Liver (tissue), 3 donors: ENCODE data around the gene ARGLU1.

Experiments
- CTCF ChIP-seq: fragments of 150-350 bp; IDR thresholded peaks from 2 replicates; pipeline ENCODE4 v1.5.1; 2017; ENCODE audit warnings: improper control_type of control experiment, low read depth, low read length; ENCODE audit not compliant: missing input control
- GABPA ChIP-seq, 2 donors: IDR thresholded peaks in 1 of 2; conservative IDR thresholded peaks in 1 of 2; 2 replicates each; pipeline ENCODE4 v1.6.1; 2016; ENCODE audit warnings: antibody characterized with exemption in 2 of 2, mild to moderate bottlenecking in 1 of 2, moderate library complexity in 1 of 2
- HNF4A ChIP-seq, 2 donors: conservative IDR thresholded peaks; 2 replicates each; pipeline ENCODE4 v1.6.1; 2016; ENCODE audit warnings: antibody characterized with exemption in 2 of 2, mild to moderate bottlenecking in 2 of 2
- JUND ChIP-seq, 2 donors: IDR thresholded peaks; 2 replicates each; pipeline ENCODE4 v1.6.1; 2016; ENCODE audit warnings: antibody characterized with exemption in 2 of 2
- MAX ChIP-seq: IDR thresholded peaks from 2 replicates; pipeline ENCODE4 v1.6.1; 2016; ENCODE audit warnings: antibody characterized with exemption
- RAD21 ChIP-seq, 2 donors: IDR thresholded peaks; 2 replicates each; pipeline ENCODE4 v1.6.1; 2016; ENCODE audit warnings: antibody characterized with exemption in 2 of 2, mild to moderate bottlenecking in 2 of 2
- RXRA ChIP-seq, 2 donors: IDR thresholded peaks; 2 replicates each; pipeline ENCODE4 v1.6.1; 2017 to 2018; ENCODE audit warnings: antibody characterized with exemption in 2 of 2, mild to moderate bottlenecking in 1 of 2
- SP1 ChIP-seq: IDR thresholded peaks from 2 replicates; pipeline ENCODE4 v1.6.1; 2018; ENCODE audit warnings: antibody characterized with exemption, mild to moderate bottlenecking
- TAF1 ChIP-seq: conservative IDR thresholded peaks from 2 replicates; pipeline ENCODE4 v1.6.1; 2016; ENCODE audit warnings: antibody characterized with exemption, mild to moderate bottlenecking
- TF ChIP-seq, protein P1 (sequence below): IDR thresholded peaks from 2 replicates; pipeline ENCODE4 v1.6.1; 2016; ENCODE audit warnings: antibody characterized with exemption
- TF ChIP-seq, protein P2 (sequence below): IDR thresholded peaks from 2 replicates; pipeline ENCODE4 v1.6.1; 2016; ENCODE audit warnings: antibody characterized with exemption, mild to moderate bottlenecking
- TF ChIP-seq, protein P3 (sequence below): IDR thresholded peaks from 2 replicates; pipeline ENCODE4 v1.6.1; 2016; ENCODE audit warnings: antibody characterized with exemption
- donor health status: healthy.
- donor health status: healthy.

DNA sequence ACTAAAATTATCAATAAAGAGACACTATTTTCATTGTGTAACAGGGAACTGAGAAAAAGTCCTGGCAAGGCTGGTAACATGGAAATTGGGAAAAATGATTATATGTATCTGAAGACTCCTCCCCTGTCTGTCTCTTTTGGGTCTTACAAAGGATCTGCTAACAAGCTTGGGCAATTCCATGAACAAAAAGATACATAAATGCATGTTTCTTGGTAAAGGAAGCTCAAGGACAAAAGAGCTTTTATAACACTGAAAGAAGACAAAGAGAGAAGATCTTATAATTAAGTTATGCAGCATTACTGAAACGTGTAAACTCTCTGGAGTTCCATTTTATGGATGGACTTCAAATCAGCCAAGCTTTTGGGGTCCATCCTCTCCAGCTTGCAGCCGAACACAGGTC is 61.7 kb downstream of the ARGLU1 start:
- TF ChIP-seq CTCF (no peak), RAD21 (IDR thresholded peaks at IDR 0.05) (no peak), RXRA (IDR thresholded peaks at IDR 0.05) (no peak), GABPA (IDR thresholded peaks at IDR 0.05 in 1 of 2, conservative IDR thresholded peaks at IDR 0.05 in 1 of 2) (no peak), MAX (no peak), HNF4A (conservative IDR thresholded peaks at IDR 0.05) (no peak), TAF1 (no peak), SP1 (no peak), JUND (IDR thresholded peaks at IDR 0.05) (no peak)
- TF ChIP-seq, protein P1, sequence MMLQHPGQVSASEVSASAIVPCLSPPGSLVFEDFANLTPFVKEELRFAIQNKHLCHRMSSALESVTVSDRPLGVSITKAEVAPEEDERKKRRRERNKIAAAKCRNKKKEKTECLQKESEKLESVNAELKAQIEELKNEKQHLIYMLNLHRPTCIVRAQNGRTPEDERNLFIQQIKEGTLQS: no peak
- TF ChIP-seq, protein P2, sequence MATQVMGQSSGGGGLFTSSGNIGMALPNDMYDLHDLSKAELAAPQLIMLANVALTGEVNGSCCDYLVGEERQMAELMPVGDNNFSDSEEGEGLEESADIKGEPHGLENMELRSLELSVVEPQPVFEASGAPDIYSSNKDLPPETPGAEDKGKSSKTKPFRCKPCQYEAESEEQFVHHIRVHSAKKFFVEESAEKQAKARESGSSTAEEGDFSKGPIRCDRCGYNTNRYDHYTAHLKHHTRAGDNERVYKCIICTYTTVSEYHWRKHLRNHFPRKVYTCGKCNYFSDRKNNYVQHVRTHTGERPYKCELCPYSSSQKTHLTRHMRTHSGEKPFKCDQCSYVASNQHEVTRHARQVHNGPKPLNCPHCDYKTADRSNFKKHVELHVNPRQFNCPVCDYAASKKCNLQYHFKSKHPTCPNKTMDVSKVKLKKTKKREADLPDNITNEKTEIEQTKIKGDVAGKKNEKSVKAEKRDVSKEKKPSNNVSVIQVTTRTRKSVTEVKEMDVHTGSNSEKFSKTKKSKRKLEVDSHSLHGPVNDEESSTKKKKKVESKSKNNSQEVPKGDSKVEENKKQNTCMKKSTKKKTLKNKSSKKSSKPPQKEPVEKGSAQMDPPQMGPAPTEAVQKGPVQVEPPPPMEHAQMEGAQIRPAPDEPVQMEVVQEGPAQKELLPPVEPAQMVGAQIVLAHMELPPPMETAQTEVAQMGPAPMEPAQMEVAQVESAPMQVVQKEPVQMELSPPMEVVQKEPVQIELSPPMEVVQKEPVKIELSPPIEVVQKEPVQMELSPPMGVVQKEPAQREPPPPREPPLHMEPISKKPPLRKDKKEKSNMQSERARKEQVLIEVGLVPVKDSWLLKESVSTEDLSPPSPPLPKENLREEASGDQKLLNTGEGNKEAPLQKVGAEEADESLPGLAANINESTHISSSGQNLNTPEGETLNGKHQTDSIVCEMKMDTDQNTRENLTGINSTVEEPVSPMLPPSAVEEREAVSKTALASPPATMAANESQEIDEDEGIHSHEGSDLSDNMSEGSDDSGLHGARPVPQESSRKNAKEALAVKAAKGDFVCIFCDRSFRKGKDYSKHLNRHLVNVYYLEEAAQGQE: no peak
- TF ChIP-seq, protein P3, sequence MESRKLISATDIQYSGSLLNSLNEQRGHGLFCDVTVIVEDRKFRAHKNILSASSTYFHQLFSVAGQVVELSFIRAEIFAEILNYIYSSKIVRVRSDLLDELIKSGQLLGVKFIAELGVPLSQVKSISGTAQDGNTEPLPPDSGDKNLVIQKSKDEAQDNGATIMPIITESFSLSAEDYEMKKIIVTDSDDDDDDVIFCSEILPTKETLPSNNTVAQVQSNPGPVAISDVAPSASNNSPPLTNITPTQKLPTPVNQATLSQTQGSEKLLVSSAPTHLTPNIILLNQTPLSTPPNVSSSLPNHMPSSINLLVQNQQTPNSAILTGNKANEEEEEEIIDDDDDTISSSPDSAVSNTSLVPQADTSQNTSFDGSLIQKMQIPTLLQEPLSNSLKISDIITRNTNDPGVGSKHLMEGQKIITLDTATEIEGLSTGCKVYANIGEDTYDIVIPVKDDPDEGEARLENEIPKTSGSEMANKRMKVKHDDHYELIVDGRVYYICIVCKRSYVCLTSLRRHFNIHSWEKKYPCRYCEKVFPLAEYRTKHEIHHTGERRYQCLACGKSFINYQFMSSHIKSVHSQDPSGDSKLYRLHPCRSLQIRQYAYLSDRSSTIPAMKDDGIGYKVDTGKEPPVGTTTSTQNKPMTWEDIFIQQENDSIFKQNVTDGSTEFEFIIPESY: no peak
